Bronchial epithelial cell (primary cell): ENCODE results near the gene NFU1. TPM values are rescaled to one million over a fixed set of nuclear protein-coding genes. Genes with fewer than 3 reads are reported as not detected.

Experiments used
- DNase-seq: peaks from one replicate; pipeline ENCODE4 v3.0.0-alpha.2; 2010; ENCODE audit warnings: low read depth
- FAIRE-seq: peaks from 2 replicates; lab custom pipeline; 2011; peaks lifted over from hg19 to GRCh38; lab: Jason Lieb, UNC
- H3K27me3 ChIP-seq: 2 replicates; pipeline ENCODE4 v1.5.1; 2011; ENCODE audit warnings: low read length; ENCODE audit not compliant: control insufficient read depth, insufficient read depth
- H3K36me3 ChIP-seq: 2 replicates; pipeline ENCODE4 v1.5.1; 2011; ENCODE audit warnings: low read length; ENCODE audit not compliant: control insufficient read depth, insufficient read depth
- H3K4me3 ChIP-seq: 2 replicates; pipeline ENCODE4 v1.5.1; 2011; ENCODE audit warnings: mild to moderate bottlenecking, low read depth, low read length, control low read depth
- CTCF ChIP-seq: IDR thresholded peaks from 2 replicates; pipeline ENCODE4 v1.5.1; 2011; ENCODE audit warnings: mild to moderate bottlenecking, moderate library complexity, low read length, control low read depth, inconsistent platforms; ENCODE audit not compliant: insufficient read depth, severe bottlenecking
- total RNA-seq: library from RNA; depleted of rRNA; stranded (reverse); fragments of >200 nt; gene quantifications from 2 replicates; pipeline ENCODE4 v1.2.1, GENCODE V29; 2014

The NFU1 gene
- total RNA-seq, 1 donor from 2014 or later, result 23.7 TPM

GRCh38 chr2:69386789-69387734 lies 50.2 kb downstream of the NFU1 start, which contains the start of gene GFPT1:
Gene GFPT1 (minus strand): TSS chr2:69387227. CDS start chr2:69387071, 156 bp downstream.
- no peak for TF ChIP-seq CTCF
- no peaks in the 10 kb centered on the region for H3K27me3 ChIP-seq
- DNase-seq (peak; percentile 75), FAIRE-seq (no peak)
- H3K4me3 ChIP-seq, result peak within 1 kb of the TSS; percentile 87
- no peaks in the 10 kb centered on the region for H3K36me3 ChIP-seq

- Histone ChIP-seq H3K36me3 (no peaks in the 10 kb centered on the region), H3K4me3 (peak overlapping the region; percentile 87), H3K27me3 (no peaks in the 10 kb centered on the region)
- no peak for DNase-seq
- FAIRE-seq, result no peak
- TF ChIP-seq CTCF, result no peak
These were observed 50.9 kb downstream of the NFU1 start for GRCh38 chr2:69386360-69386759.

GRCh38 chr2:69385443-69386151 lies 51.6 kb downstream of the NFU1 start:
- no peak for TF ChIP-seq CTCF
- Histone ChIP-seq H3K27me3 (no peaks in the 10 kb centered on the region), H3K4me3 (peak overlapping the region; percentile 87), H3K36me3 (no peaks in the 10 kb centered on the region)
- DNase-seq (peak; percentile 36), FAIRE-seq (no peak)

- Histone ChIP-seq H3K36me3 (no peaks in the 10 kb centered on the region), H3K27me3 (no peaks in the 10 kb centered on the region), H3K4me3 (no peak overlapping the region)
- TF ChIP-seq CTCF, result no peak
- DNase-seq, result no peak
- FAIRE-seq, result no peak
These were observed 52.6 kb downstream of the NFU1 start for GRCh38 chr2:69384618-69385081.

- no peak for TF ChIP-seq CTCF
- H3K36me3 ChIP-seq, result no peaks in the 10 kb centered on the region
- H3K4me3 ChIP-seq, result no peak overlapping the region
- H3K27me3 ChIP-seq, result no peaks in the 10 kb centered on the region
- no peak for FAIRE-seq
- no peak for DNase-seq
These were observed 53.9 kb downstream of the NFU1 start for GRCh38 chr2:69383176-69383812.
